Frontal cortex (tissue), 4 donors: ENCODE data around the gene NPTX2. TPM values are rescaled to one million over a fixed set of nuclear protein-coding genes. Genes with fewer than 3 reads are reported as not detected.

Experiments used
- DNase-seq, 2 donors: peaks; one replicate each; pipeline ENCODE4 v3.0.0; 2012; ENCODE audit warnings: low spot score in 2 of 2
- FAIRE-seq: peaks from 2 replicates; lab custom pipeline; 2012; peaks lifted over from hg19 to GRCh38; lab: Jason Lieb, UNC
- total RNA-seq: library from RNA; depleted of rRNA; stranded (reverse); fragments of >200 nt; gene quantifications from one replicate; pipeline ENCODE4 v1.2.3, GENCODE V29; 2014
- donor health status: control.
- donor health status: control.
- donor health status: control.

NPTX2 gene
- total RNA-seq, 1 donor from 2014 or later = 6.5 TPM

- FAIRE-seq (no peak), DNase-seq (no peak)
Measured at GRCh38 chr7:98651760-98652159, 34.7 kb downstream of the NPTX2 start.

GRCh38 chr7:98653601-98654310 is 36.7 kb downstream of the NPTX2 start:
- DNase-seq (no peak), FAIRE-seq (no peak)

DNA sequence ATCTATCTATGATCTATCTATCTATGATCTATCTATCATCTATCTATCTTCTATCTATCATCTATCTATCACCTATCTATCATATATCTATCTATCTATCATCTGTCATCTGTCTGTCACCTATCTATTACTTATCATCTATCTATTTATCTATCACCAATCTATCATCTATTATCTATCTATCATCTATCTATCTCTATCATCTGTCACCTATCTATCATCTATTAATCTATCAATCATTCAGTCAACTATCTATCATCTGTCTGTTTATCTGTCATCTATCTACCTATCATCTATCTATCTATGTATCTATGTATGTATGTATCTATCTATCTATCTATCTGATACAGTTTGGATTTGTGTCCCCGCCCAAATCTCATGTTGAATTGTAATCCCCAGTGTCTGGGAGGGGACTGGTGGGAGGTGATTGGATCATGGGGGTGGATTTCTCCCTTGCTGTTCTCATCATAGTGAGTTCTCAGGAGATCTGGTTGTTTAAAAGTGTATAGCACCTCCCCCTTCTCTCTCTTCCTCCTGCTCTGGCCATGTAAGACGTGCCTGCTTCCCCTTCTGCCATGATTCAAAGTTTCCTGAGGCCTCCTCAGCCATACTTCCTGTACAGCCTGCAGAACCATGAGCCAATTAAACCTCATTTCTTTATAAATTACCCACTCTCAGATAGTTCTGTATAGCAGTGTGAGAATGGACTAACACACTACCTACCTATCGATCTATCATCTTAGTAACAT is 37.6 kb downstream of the NPTX2 start:
- FAIRE-seq (peak; percentile 31), DNase-seq (no peak)

GRCh38 chr7:98655611-98656010 is 38.5 kb downstream of the NPTX2 start:
- no peak for FAIRE-seq

DNA sequence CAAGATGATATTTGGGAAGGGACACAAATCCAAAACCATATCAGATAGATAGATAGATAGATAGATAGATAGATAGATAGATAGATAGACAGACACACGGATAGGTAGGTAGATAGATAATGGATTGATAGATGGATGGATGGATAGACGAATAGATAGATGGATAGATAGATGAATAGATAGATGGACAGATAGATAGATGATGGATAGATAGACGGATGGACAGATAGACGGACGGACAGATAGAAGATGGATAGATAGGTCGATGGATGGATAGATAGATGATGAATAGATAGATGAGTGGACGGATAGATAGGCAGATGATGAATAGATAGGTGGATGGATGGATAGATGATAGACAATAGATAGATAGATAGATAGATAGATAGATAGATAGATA is 39.8 kb downstream of the NPTX2 start:
- DNase-seq (no peak), FAIRE-seq (no peak)

More at GRCh38 chr7:98655611-98656010, 38.5 kb downstream of the NPTX2 start:
- no peak for DNase-seq

DNA sequence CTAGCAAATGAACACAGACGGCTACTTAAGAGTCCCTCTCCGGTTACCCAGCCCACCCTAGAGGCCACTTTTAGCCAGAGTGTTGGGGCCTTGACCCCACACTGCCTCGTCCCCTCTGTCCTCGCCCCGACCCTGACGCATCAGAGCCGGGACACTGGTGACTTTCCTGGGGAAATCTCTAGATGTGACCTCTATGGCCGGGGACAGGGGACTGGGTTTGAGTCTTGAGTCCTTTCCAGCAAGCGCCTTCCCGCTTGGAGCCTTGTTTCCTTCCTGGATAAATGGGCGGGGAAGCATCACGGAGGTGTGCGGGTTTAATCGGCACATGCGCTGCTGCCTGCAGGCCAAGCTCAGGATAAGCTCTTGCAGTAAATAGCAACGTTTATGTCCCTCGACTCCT is 40.7 kb downstream of the NPTX2 start:
- FAIRE-seq = no peak
- DNase-seq = no peak

DNA sequence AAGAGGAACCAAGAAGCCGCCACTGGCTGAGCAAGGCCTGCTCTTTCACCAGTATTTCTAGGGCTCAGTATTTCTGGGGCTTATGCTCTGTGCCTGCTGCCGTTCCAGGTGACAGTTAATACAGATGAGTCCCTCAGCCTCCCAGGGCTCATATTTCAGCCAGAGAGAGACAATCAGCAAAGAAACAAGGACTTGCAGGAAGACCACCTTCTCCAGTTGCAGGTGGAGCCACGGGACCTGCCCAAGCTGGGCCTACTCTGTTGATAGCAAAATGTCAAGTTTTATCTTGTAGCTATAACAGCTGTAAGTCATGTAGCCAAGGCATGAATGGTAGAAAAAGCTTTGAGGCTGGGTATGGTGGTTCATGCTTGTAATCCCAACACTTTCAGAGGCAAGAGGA is 42.7 kb downstream of the NPTX2 start:
- FAIRE-seq = no peak
- no peak for DNase-seq

GRCh38 chr7:98661607-98662006 is 44.5 kb downstream of the NPTX2 start:
- DNase-seq (no peak), FAIRE-seq (no peak)

DNA sequence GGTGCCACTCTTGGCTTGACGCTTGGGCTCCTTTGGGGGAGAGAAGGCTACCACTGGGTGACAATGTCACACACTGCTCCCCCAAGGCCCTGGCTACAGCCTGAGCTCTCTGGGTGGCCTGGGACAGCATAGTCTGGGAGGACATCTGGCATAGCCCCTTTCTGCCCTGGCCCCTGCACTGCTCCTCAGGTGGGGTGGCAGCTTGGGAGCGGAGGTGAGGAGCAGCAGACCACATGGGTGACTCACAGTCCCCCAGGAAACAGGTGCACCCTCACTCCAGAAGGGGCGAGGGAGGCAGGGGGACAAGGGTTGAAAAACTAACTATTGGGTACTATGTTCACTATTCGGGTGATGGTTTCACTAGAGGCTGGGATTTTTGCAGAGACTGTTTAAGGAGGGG is 45.2 kb downstream of the NPTX2 start:
- DNase-seq (no peak), FAIRE-seq (no peak)

DNA sequence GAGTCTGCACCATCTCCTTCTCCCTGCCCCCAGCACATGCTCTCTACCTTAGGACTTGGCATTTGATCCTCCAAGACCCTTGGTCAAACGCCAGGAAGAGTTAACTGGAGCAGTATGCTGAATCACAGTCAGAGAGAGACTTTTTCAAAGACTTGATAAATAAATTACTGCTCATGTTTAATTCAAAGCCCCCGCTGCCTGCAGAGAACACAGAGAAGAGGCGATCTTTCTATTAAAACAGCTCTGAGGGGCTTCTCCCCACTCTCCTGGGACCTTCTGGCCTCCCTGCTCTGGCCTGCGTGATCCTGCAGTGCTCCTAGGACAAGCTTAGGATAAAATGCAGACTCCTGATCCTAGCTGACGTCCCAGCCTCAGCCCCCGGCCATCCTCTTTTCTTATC is 47.8 kb downstream of the NPTX2 start:
- FAIRE-seq (no peak), DNase-seq (no peak)

DNA sequence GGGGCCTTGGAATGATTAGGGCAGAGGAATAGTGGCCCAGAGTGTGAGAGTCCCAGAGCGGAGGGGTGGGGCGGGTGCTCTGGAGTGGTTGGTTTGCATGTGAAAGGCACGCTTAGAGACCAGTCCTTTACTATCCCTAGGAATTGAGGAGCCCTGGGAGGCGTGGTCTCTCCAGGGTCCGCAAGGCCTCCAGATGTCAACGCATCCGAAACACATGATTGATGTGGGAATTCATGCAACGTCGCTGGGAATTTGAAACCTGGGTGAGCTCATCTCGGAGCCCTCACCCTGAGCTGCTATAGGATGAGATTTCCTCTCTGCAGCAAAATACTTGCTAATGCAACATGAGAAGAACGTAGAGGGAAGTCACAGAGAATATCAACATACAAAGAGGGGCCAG is 51.2 kb downstream of the NPTX2 start:
- FAIRE-seq = no peak
- DNase-seq = no peak

- FAIRE-seq = no peak
Measured at GRCh38 chr7:98669329-98670000, 52.4 kb downstream of the NPTX2 start.

DNA sequence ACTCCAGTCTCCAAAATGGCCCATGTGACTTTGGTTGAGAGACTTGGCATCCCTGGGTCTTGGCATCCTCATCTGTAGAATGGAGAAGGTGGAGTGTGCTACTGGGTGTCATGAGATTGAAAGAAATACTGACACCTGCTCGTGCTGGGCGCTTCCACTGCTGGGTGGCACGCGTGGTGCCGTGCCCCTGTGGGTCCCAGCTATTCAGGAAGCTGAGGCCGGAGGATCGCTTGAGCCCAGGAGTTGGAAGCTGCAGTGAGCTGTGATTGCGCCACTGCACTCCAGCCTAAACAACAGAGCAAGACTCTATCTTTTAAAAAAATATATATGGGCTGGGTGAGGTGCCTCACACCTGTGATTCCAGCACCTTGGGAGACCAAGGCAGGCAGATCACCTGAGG is 53.1 kb downstream of the NPTX2 start:
- no peak for DNase-seq
- FAIRE-seq = no peak

More at GRCh38 chr7:98669329-98670000, 52.4 kb downstream of the NPTX2 start:
- no peak for DNase-seq

- no peak for FAIRE-seq
- no peak for DNase-seq
Measured at GRCh38 chr7:98671733-98672331, 54.7 kb downstream of the NPTX2 start.

- no peak for FAIRE-seq
Measured at GRCh38 chr7:98674461-98674860, 57.4 kb downstream of the NPTX2 start.

DNA sequence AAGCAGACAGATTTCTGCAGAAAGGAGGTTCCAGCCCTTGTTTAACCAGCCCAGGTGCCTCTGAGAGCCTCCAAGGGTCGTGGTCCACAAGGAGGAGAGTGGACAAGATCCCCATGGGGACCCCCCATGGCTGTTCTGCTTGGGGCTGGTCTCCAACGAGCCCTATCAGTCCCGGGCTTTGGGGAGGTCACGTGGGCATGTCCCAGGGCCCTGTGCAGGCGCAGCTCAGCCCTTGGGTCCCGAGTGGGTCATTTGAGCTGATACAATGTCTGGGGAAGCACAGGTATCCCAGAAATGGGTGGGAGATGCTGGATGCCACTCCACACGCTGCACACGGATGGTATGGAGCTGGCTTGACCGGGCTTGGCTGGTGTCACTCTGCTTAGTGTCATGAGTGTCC is 57.8 kb downstream of the NPTX2 start:
- FAIRE-seq (no peak), DNase-seq (no peak)

More at GRCh38 chr7:98674461-98674860, 57.4 kb downstream of the NPTX2 start:
- no peak for DNase-seq

GRCh38 chr7:98678215-98678614 is 61.1 kb downstream of the NPTX2 start:
- no peak for DNase-seq
- no peak for FAIRE-seq
